ENCODE data around the gene LAYN. TPM values are rescaled to one million over a fixed set of nuclear protein-coding genes. Genes with fewer than 3 reads are reported as not detected.

LAYN gene
- total and polyA plus RNA-seq, 7 donors, result 0.60 to 12.6 (median 8.0) TPM

DNA sequence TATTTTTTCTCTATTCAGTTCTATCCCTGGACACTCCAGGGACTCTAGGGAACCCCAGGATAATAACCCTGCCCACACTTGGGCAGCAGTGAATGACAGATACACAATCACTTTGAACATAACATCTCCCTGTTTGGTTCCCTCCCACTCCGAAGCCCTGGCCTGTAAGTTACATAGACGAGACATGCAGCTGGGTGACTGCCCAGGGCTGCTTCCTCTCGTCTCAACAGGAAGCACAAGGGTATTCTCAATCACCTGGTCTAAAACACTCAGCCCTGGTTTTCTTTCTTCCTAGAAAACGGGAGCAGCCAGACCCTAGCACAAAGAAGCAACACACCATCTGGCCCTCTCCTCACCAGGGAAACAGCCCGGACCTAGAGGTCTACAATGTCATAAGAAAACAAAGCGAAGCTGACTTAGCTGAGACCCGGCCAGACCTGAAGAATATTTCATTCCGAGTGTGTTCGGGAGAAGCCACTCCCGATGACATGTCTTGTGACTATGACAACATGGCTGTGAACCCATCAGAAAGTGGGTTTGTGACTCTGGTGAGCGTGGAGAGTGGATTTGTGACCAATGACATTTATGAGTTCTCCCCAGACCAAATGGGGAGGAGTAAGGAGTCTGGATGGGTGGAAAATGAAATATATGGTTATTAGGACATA lies 19.4 kb downstream of the LAYN start:
- H3K4me3 ChIP-seq, result no peak overlapping the region
- WGBS, 3 donors, result 70 to 77% (median 73%) methylated on average over 11 of the region's 11 CpGs
- H3K27me3 ChIP-seq (ENCODE audit: insufficient read depth in 3 of 3, low read length in 2 of 3), result no peaks in the 10 kb centered on the region
- ATAC-seq (no peak), DNase-seq (no peak)
- H3K36me3 ChIP-seq (ENCODE audit: insufficient read depth in 1 of 2, low read depth in 1 of 2), result peaks cover 3 to 7% of the 10 kb centered on the region in 2 donors
- TF ChIP-seq CTCF (IDR thresholded peaks at IDR 0.05), result no peak
- peaks cover 8% of the 10 kb centered on the region for H3K4me1 ChIP-seq
- intact Hi-C loops (cut with DNase I), result no loop called here
- H3K9me3 ChIP-seq, result no peaks in the 10 kb centered on the region
- H3K27ac ChIP-seq, result no peak overlapping the region

DNA sequence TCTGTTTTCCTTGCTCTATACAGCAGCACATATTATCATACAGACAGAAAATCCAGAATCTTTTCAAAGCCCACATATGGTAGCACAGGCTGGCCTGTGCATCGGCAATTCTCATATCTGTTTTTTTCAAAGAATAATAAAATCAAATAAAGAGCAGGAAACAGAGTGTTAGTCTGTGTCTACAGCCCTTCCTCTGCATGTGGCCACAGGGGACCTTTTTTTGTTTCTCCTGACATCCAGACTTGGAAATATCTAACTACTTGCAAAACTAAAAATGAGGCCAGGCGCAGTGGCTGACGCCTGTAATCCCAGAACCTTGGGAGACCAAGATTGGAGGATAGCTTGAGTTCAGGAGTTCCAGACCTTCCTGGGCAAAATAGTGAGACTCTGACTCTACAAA lies 20.3 kb downstream of the LAYN start:
- Histone ChIP-seq H3K4me3 (no peak overlapping the region), H3K27ac (no peak overlapping the region), H3K4me1 (peaks cover 8% of the 10 kb centered on the region), H3K27me3 (ENCODE audit: insufficient read depth in 3 of 3, low read length in 2 of 3) (no peaks in the 10 kb centered on the region), H3K36me3 (ENCODE audit: insufficient read depth in 1 of 2, low read depth in 1 of 2) (peaks cover 3 to 7% of the 10 kb centered on the region in 2 donors), H3K9me3 (no peaks in the 10 kb centered on the region)
- intact Hi-C loops (cut with DNase I), result no loop called here
- WGBS, 3 donors, result 77 to 85% (median 80%) methylated on average over 3 of the region's 3 CpGs
- ATAC-seq, result no peak
- DNase-seq, result no peak
- no peak for TF ChIP-seq CTCF (IDR thresholded peaks at IDR 0.05)

DNA sequence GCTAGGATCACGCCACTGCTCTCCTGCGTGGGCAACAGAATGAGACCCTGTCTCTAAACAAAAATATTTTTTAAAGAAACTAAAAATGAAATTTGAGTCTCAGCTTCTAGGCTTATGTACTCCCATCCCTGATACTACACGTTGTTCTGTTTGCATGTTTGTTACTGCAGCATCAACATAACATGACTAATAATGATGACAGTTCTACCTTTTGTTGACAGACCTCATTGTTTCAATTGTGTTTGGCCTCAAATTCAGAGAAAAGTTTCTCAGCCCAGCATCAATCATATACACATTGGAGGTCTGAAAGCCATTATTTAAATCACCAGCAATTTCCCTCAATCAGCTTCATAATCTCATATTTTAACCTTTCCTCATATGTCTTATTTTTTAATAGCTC lies 20.8 kb downstream of the LAYN start:
- Histone ChIP-seq H3K4me1 (peaks cover 8% of the 10 kb centered on the region), H3K4me3 (no peak overlapping the region), H3K9me3 (no peaks in the 10 kb centered on the region), H3K27me3 (ENCODE audit: insufficient read depth in 3 of 3, low read length in 2 of 3) (no peaks in the 10 kb centered on the region), H3K27ac (no peak overlapping the region), H3K36me3 (ENCODE audit: insufficient read depth in 1 of 2, low read depth in 1 of 2) (peaks cover 3 to 7% of the 10 kb centered on the region in 2 donors)
- WGBS, 3 donors, result 86 to 91% (median 86%) methylated on average over 3 of the region's 3 CpGs
- DNase-seq, result no peak
- intact Hi-C loops (cut with DNase I), result no loop called here
- TF ChIP-seq CTCF (IDR thresholded peaks at IDR 0.05), result no peak
- no peak for ATAC-seq

DNA sequence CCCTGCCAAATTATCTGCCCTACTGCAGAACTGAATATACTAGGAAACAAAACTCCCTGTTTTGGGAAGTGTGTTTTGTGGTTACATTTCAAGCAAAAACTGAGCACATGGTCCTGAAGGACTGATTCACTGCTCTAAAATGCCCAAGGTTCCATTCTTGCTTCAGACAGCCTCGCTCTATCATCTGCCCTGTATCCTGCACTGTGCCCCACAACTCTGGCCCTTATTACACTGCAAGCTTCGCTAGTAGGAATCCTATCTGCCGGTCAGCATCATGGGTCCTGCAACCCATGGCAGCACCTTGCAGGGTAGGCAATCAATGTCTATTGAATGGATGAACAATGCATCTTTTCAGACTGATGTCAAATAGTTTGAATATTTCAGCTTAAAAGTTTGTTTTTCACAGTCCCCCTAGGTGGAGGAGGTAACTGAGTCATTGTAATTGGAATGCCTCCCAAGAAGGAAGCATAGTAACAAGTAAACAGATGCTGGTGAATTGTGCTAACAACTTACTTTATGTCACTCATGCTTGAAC lies 21.3 kb downstream of the LAYN start:
- no peaks in the 10 kb centered on the region for H3K27me3 ChIP-seq (ENCODE audit: insufficient read depth in 3 of 3, low read length in 2 of 3)
- peaks cover 8% of the 10 kb centered on the region for H3K4me1 ChIP-seq
- TF ChIP-seq CTCF (IDR thresholded peaks at IDR 0.05), result no peak
- peaks cover 3 to 7% of the 10 kb centered on the region in 2 donors for H3K36me3 ChIP-seq (ENCODE audit: insufficient read depth in 1 of 2, low read depth in 1 of 2)
- H3K27ac ChIP-seq, result no peak overlapping the region
- H3K4me3 ChIP-seq, result no peak overlapping the region
- no peak for DNase-seq
- intact Hi-C loops (cut with DNase I), result no loop called here
- no peaks in the 10 kb centered on the region for H3K9me3 ChIP-seq
- 57 to 87% (median 73%) methylated on average over 3 of the region's 3 CpGs for WGBS, 3 donors
- no peak for ATAC-seq

Measured in psoas muscle (tissue), 8 donors.